ENCODE data around the gene ALKBH1.
A peak's percentile ranks its signal among the peaks of the same experiment; 100 is the strongest.
"Not testable (repeated sequence)": the region's sequence is repeated elsewhere in the genome, so short reads cannot be mapped to it uniquely, and the experiment has no call there.

Gene ALKBH1

GRCh38 chr14:77638771-77639171, 69.1 kb downstream of the ALKBH1 start:
- no peak overlapping the region for H4K91ac ChIP-seq (ENCODE audit: low read length)

GRCh38 chr14:77635869-77636268, 72.0 kb downstream of the ALKBH1 start:
- H4K8ac ChIP-seq (ENCODE audit: low read length); H3K14ac ChIP-seq (ENCODE audit: low read length in 2 of 2); H3K4ac ChIP-seq (ENCODE audit: low read depth in 1 of 2, low read length in 2 of 2); H3K36me3 ChIP-seq (ENCODE audit: control insufficient read depth in 1 of 2, insufficient read depth in 2 of 2, low read depth in 1 of 2, low read length in 2 of 2); H3K4me3 ChIP-seq (ENCODE audit: insufficient read depth in 1 of 2, low read depth in 1 of 2, low read length in 2 of 2); H3K4me2 ChIP-seq (ENCODE audit: low read length, poor library complexity, severe bottlenecking); H3K79me1 ChIP-seq (replicated peaks; ENCODE audit: low read length, poor library complexity, severe bottlenecking); H2BK120ac ChIP-seq (ENCODE audit: low read depth, low read length); H3K9ac ChIP-seq (ENCODE audit: low read length); H3K4me1 ChIP-seq (ENCODE audit: control insufficient read depth, insufficient read depth, low read depth, low read length); H2BK15ac ChIP-seq (ENCODE audit: low read depth, poor library complexity, severe bottlenecking); H3K27me3 ChIP-seq (ENCODE audit: control insufficient read depth in 1 of 2, insufficient read depth in 1 of 2, low read length in 2 of 2); H2AFZ ChIP-seq (ENCODE audit: low read depth, low read length); H2BK12ac ChIP-seq (ENCODE audit: low read length in 2 of 2); H3K23ac ChIP-seq (ENCODE audit: low read length in 2 of 2); H2BK5ac ChIP-seq (ENCODE audit: low read depth, low read length, poor library complexity, severe bottlenecking); H3K18ac ChIP-seq (ENCODE audit: low read depth in 1 of 2, low read length in 2 of 2); DNase-seq; H4K91ac ChIP-seq (ENCODE audit: low read length); H3K27ac ChIP-seq (ENCODE audit: low read length, poor library complexity, severe bottlenecking); H2AK5ac ChIP-seq (ENCODE audit: low read length, severe bottlenecking): not testable (repeated sequence)
- H3K9me3 ChIP-seq (ENCODE audit: control insufficient read depth, low read length), result peaks cover 20% of the 10 kb centered on the region
- WGBS, result 100% methylated on average over 1 of the region's 4 CpGs

More at GRCh38 chr14:77638771-77639171, 69.1 kb downstream of the ALKBH1 start:
- H3K27me3 ChIP-seq (ENCODE audit: control insufficient read depth in 1 of 2, insufficient read depth in 1 of 2, low read length in 2 of 2), result no peaks in the 10 kb centered on the region
- H3K18ac ChIP-seq (ENCODE audit: low read depth in 1 of 2, low read length in 2 of 2), result peak overlapping the region in 1 of 2 experiments; percentile 21
- peak; percentile 81 for DNase-seq
- H2BK120ac ChIP-seq (ENCODE audit: low read depth, low read length), result no peak overlapping the region
- no peaks in the 10 kb centered on the region for H3K79me1 ChIP-seq (replicated peaks; ENCODE audit: low read length, poor library complexity, severe bottlenecking)
- H3K4me2 ChIP-seq (ENCODE audit: low read length, poor library complexity, severe bottlenecking), result no peak overlapping the region
- no peak overlapping the region for H2AFZ ChIP-seq (ENCODE audit: low read depth, low read length)
- no peak overlapping the region for H3K4ac ChIP-seq (ENCODE audit: low read depth in 1 of 2, low read length in 2 of 2)
- peaks cover 2% of the 10 kb centered on the region for H3K4me1 ChIP-seq (ENCODE audit: control insufficient read depth, insufficient read depth, low read depth, low read length)
- H3K36me3 ChIP-seq (ENCODE audit: control insufficient read depth in 1 of 2, insufficient read depth in 2 of 2, low read depth in 1 of 2, low read length in 2 of 2), result no peaks in the 10 kb centered on the region
- H3K27ac ChIP-seq (ENCODE audit: low read length, poor library complexity, severe bottlenecking), result no peak overlapping the region
- H3K9me3 ChIP-seq (ENCODE audit: control insufficient read depth, low read length), result peaks cover 5% of the 10 kb centered on the region
- no peak overlapping the region for H3K14ac ChIP-seq (ENCODE audit: low read length in 2 of 2)
- no peak overlapping the region for H2BK15ac ChIP-seq (ENCODE audit: low read depth, poor library complexity, severe bottlenecking)
- H2BK12ac ChIP-seq (ENCODE audit: low read length in 2 of 2), result no peak overlapping the region
- no peak overlapping the region for H3K23ac ChIP-seq (ENCODE audit: low read length in 2 of 2)
- H2BK5ac ChIP-seq (ENCODE audit: low read depth, low read length, poor library complexity, severe bottlenecking), result no peak overlapping the region
- H4K8ac ChIP-seq (ENCODE audit: low read length), result no peak overlapping the region
- 4% methylated on average over 2 of the region's 2 CpGs for WGBS
- no peak overlapping the region for H3K9ac ChIP-seq (ENCODE audit: low read length)
- no peak overlapping the region for H3K4me3 ChIP-seq (ENCODE audit: insufficient read depth in 1 of 2, low read depth in 1 of 2, low read length in 2 of 2)
- no peak overlapping the region for H2AK5ac ChIP-seq (ENCODE audit: low read length, severe bottlenecking)

- not testable (repeated sequence) for H3K14ac ChIP-seq (ENCODE audit: low read length in 2 of 2); H3K9ac ChIP-seq (ENCODE audit: low read length); H2AK5ac ChIP-seq (ENCODE audit: low read length, severe bottlenecking); H2BK15ac ChIP-seq (ENCODE audit: low read depth, poor library complexity, severe bottlenecking); H2AFZ ChIP-seq (ENCODE audit: low read depth, low read length); H3K4me2 ChIP-seq (ENCODE audit: low read length, poor library complexity, severe bottlenecking); H3K27me3 ChIP-seq (ENCODE audit: control insufficient read depth in 1 of 2, insufficient read depth in 1 of 2, low read length in 2 of 2); H2BK12ac ChIP-seq (ENCODE audit: low read length in 2 of 2); H2BK5ac ChIP-seq (ENCODE audit: low read depth, low read length, poor library complexity, severe bottlenecking); H3K27ac ChIP-seq (ENCODE audit: low read length, poor library complexity, severe bottlenecking); H4K91ac ChIP-seq (ENCODE audit: low read length); DNase-seq; H3K18ac ChIP-seq (ENCODE audit: low read depth in 1 of 2, low read length in 2 of 2); H3K79me1 ChIP-seq (replicated peaks; ENCODE audit: low read length, poor library complexity, severe bottlenecking); H3K4me3 ChIP-seq (ENCODE audit: insufficient read depth in 1 of 2, low read depth in 1 of 2, low read length in 2 of 2); H3K36me3 ChIP-seq (ENCODE audit: control insufficient read depth in 1 of 2, insufficient read depth in 2 of 2, low read depth in 1 of 2, low read length in 2 of 2); H2BK120ac ChIP-seq (ENCODE audit: low read depth, low read length); H3K4ac ChIP-seq (ENCODE audit: low read depth in 1 of 2, low read length in 2 of 2); H4K8ac ChIP-seq (ENCODE audit: low read length); H3K4me1 ChIP-seq (ENCODE audit: control insufficient read depth, insufficient read depth, low read depth, low read length); H3K23ac ChIP-seq (ENCODE audit: low read length in 2 of 2)
- H3K9me3 ChIP-seq (ENCODE audit: control insufficient read depth, low read length), result peaks cover 20% of the 10 kb centered on the region
- 86% methylated on average over 4 of the region's 8 CpGs for WGBS
These were observed 72.4 kb downstream of the ALKBH1 start for GRCh38 chr14:77635466-77635865.

GRCh38 chr14:77630111-77630510, 77.7 kb downstream of the ALKBH1 start:
- H2BK15ac ChIP-seq (ENCODE audit: low read depth, poor library complexity, severe bottlenecking), result no peak overlapping the region
- H2AFZ ChIP-seq (ENCODE audit: low read depth, low read length), result no peak overlapping the region
- H4K8ac ChIP-seq (ENCODE audit: low read length), result no peak overlapping the region
- no peak overlapping the region for H3K4ac ChIP-seq (ENCODE audit: low read depth in 1 of 2, low read length in 2 of 2)
- H2BK5ac ChIP-seq (ENCODE audit: low read depth, low read length, poor library complexity, severe bottlenecking), result no peak overlapping the region
- H3K23ac ChIP-seq (ENCODE audit: low read length in 2 of 2), result no peak overlapping the region
- H2BK12ac ChIP-seq (ENCODE audit: low read length in 2 of 2), result no peak overlapping the region
- no peak overlapping the region for H2AK5ac ChIP-seq (ENCODE audit: low read length, severe bottlenecking)
- no peak overlapping the region for H2BK120ac ChIP-seq (ENCODE audit: low read depth, low read length)
- H3K14ac ChIP-seq (ENCODE audit: low read length in 2 of 2), result no peak overlapping the region
- H3K79me1 ChIP-seq (replicated peaks; ENCODE audit: low read length, poor library complexity, severe bottlenecking), result no peaks in the 10 kb centered on the region
- no peak overlapping the region for H3K27ac ChIP-seq (ENCODE audit: low read length, poor library complexity, severe bottlenecking)
- WGBS, result 89% methylated on average over 2 of the region's 2 CpGs
- H3K9ac ChIP-seq (ENCODE audit: low read length), result no peak overlapping the region
- no peak overlapping the region for H4K91ac ChIP-seq (ENCODE audit: low read length)
- H3K4me3 ChIP-seq (ENCODE audit: insufficient read depth in 1 of 2, low read depth in 1 of 2, low read length in 2 of 2), result no peak overlapping the region
- DNase-seq, result no peak
- no peak overlapping the region for H3K4me2 ChIP-seq (ENCODE audit: low read length, poor library complexity, severe bottlenecking)
- H3K9me3 ChIP-seq (ENCODE audit: control insufficient read depth, low read length), result peaks cover 19% of the 10 kb centered on the region
- H3K18ac ChIP-seq (ENCODE audit: low read depth in 1 of 2, low read length in 2 of 2), result no peak overlapping the region
- no peaks in the 10 kb centered on the region for H3K36me3 ChIP-seq (ENCODE audit: control insufficient read depth in 1 of 2, insufficient read depth in 2 of 2, low read depth in 1 of 2, low read length in 2 of 2)
- no peaks in the 10 kb centered on the region for H3K27me3 ChIP-seq (ENCODE audit: control insufficient read depth in 1 of 2, insufficient read depth in 1 of 2, low read length in 2 of 2)
- H3K4me1 ChIP-seq (ENCODE audit: control insufficient read depth, insufficient read depth, low read depth, low read length), result no peaks in the 10 kb centered on the region
